ENCODE results near the gene NIP7. TPM values are rescaled to one million over a fixed set of nuclear protein-coding genes. Genes with fewer than 3 reads are reported as not detected.

NIP7 gene
- total RNA-seq (2022; extraction: Qiagen RNA extraction; ENCODE audit: low read depth): 50.6 to 76.3 TPM (median 58.4 TPM) in 5 replicates

GRCh38 chr16:69339289-69340094 is at the start of gene NIP7, which contains the start of gene COG8:
Gene NIP7 (plus strand): TSS chr16:69339772. CDS start chr16:69339830, 58 bp downstream.
Gene COG8 (minus strand): TSS chr16:69339564. CDS start chr16:69339552, 12 bp downstream.

GRCh38 chr16:69310653-69311532 is 28.7 kb upstream of the NIP7 start, which contains the start of gene VPS4A:
Gene VPS4A (plus strand): TSS chr16:69311350. CDS start chr16:69311512, 162 bp downstream.

GRCh38 chr16:69330286-69331109 is 9.1 kb upstream of the NIP7 start, which contains the start of gene PDF:
Gene PDF (minus strand): TSS chr16:69330588. CDS start chr16:69330570, 18 bp downstream.

GRCh38 chr16:69351309-69352027 is 11.9 kb downstream of the NIP7 start, which contains the start of gene TMED6:
Gene TMED6 (minus strand): TSS chr16:69351786. CDS start chr16:69351753, 33 bp downstream.

Other genes starting within 250 kb of the NIP7 start
- gene HAS3, start 234.1 kb upstream of the NIP7 start, total RNA-seq (2022; extraction: Qiagen RNA extraction; ENCODE audit: low read depth): 38.9 to 59.6 TPM (median 52.0 TPM) in 5 replicates
- 106 to 134 TPM (median 125 TPM) in 5 replicates for gene CHTF8, start 207.2 kb upstream of the NIP7 start, total RNA-seq (2022; extraction: Qiagen RNA extraction; ENCODE audit: low read depth)
- gene UTP4, start 207.1 kb upstream of the NIP7 start, total RNA-seq (2022; extraction: Qiagen RNA extraction; ENCODE audit: low read depth): 85.6 to 97.9 TPM (median 88.6 TPM) in 5 replicates
- 5.1 to 7.1 TPM (median 6.9 TPM) in 5 replicates for gene SNTB2, start 152.6 kb upstream of the NIP7 start, total RNA-seq (2022; extraction: Qiagen RNA extraction; ENCODE audit: low read depth)
- 30.4 to 33.1 TPM (median 30.6 TPM) in 5 replicates for gene VPS4A, start 28.4 kb upstream of the NIP7 start, total RNA-seq (2022; extraction: Qiagen RNA extraction; ENCODE audit: low read depth)
- gene PDF, start 9.2 kb upstream of the NIP7 start, total RNA-seq (2022; extraction: Qiagen RNA extraction; ENCODE audit: low read depth): 22.7 to 49.0 TPM (median 40.1 TPM) in 5 replicates
- 19.8 to 27.3 TPM (median 25.6 TPM) in 5 replicates for gene COG8, start 208 bp upstream of the NIP7 start, total RNA-seq (2022; extraction: Qiagen RNA extraction; ENCODE audit: low read depth)
- not detected in 5 replicates for gene TMED6, start 12.0 kb downstream of the NIP7 start, total RNA-seq (2022; extraction: Qiagen RNA extraction; ENCODE audit: low read depth)
- gene TERF2, start 46.2 kb downstream of the NIP7 start, total RNA-seq (2022; extraction: Qiagen RNA extraction; ENCODE audit: low read depth): 20.3 to 28.6 TPM (median 22.7 TPM) in 5 replicates
- 195 to 237 TPM (median 215 TPM) in 5 replicates for gene CYB5B, start 84.8 kb downstream of the NIP7 start, total RNA-seq (2022; extraction: Qiagen RNA extraction; ENCODE audit: low read depth)
- gene NFAT5, start 226.2 kb downstream of the NIP7 start, total RNA-seq (2022; extraction: Qiagen RNA extraction; ENCODE audit: low read depth): 2.4 to 7.7 TPM (median 7.5 TPM) in 5 replicates